Small intestine (tissue), 7 donors: ENCODE results near the gene KCNQ5. TPM values are rescaled to one million over a fixed set of nuclear protein-coding genes. Genes with fewer than 3 reads are reported as not detected.

ENCODE experiments used
- DNase-seq, 2 donors: peaks; one replicate each; pipeline versions ENCODE4 v3.0.0 to v3.0.0-alpha.2; 2013
- FAIRE-seq: peaks from 2 replicates; lab custom pipeline; 2012; peaks lifted over from hg19 to GRCh38; lab: Jason Lieb, UNC
- H3K27ac ChIP-seq, 3 donors: one replicate each; pipeline ENCODE4 v1.5.1; 2013; ENCODE audit warnings: low read length in 2 of 3, mild to moderate bottlenecking in 2 of 3, control low read depth in 1 of 3, inconsistent platforms in 1 of 3, low read depth in 1 of 3, moderate library complexity in 1 of 3
- H3K27me3 ChIP-seq, 3 donors: one replicate each; pipeline ENCODE4 v1.6.1; 2013; ENCODE audit warnings: low read length in 3 of 3, inconsistent platforms in 1 of 3; ENCODE audit not compliant: control insufficient read depth in 3 of 3, insufficient read depth in 3 of 3
- H3K36me3 ChIP-seq, 3 donors: one replicate each; pipeline ENCODE4 v1.6.1; 2013; ENCODE audit warnings: low read length in 3 of 3, inconsistent platforms in 1 of 3, low read depth in 1 of 3, mild to moderate bottlenecking in 1 of 3, moderate library complexity in 1 of 3; ENCODE audit not compliant: control insufficient read depth in 3 of 3, insufficient read depth in 2 of 3
- H3K4me1 ChIP-seq, 3 donors: one replicate each; pipeline ENCODE4 v1.6.1; 2013; ENCODE audit warnings: low read length in 2 of 3, inconsistent platforms in 1 of 3, low read depth in 1 of 3, mild to moderate bottlenecking in 1 of 3, moderate library complexity in 1 of 3; ENCODE audit not compliant: control insufficient read depth in 3 of 3, insufficient read depth in 2 of 3
- H3K4me3 ChIP-seq, 3 donors: one replicate each; pipeline ENCODE4 v1.5.1; 2013; ENCODE audit warnings: low read length in 3 of 3, control low read depth in 1 of 3, inconsistent platforms in 1 of 3, low read depth in 1 of 3, mild to moderate bottlenecking in 1 of 3, moderate library complexity in 1 of 3
- H3K9me3 ChIP-seq, 2 donors: one replicate each; pipeline ENCODE4 v1.6.1; 2013; ENCODE audit warnings: low read depth in 1 of 2, low read length in 1 of 2; ENCODE audit not compliant: control insufficient read depth in 2 of 2, insufficient read depth in 1 of 2
- WGBS, 3 donors: extraction: QIAGEN DNeasy Blood & Tissue Kit; methylation state at CpG; one replicate each; pipeline ENCODE4 v1.1.7; 2013; 5-methylcytosine and 5-hydroxymethylcytosine counted together
- polyA plus RNA-seq, 4 donors: library from polyadenylated mRNA; stranded (reverse) in 3 of 4; unstranded in 1 of 4; fragments of 200-250 nt in 3 of 4; fragments of 120-200 nt in 1 of 4; gene quantifications; one replicate each; pipeline versions ENCODE4 v1.2.1 to v1.2.3, GENCODE V29; 2013
- donor health status: healthy with polysubstance abuse.
- donor health status: control.
- donor health status: control.
- donor health status: Bipolar disorder and iron deficiency.
- donor health status: healthy.

KCNQ5 gene
- polyA plus RNA-seq, 4 donors, result 0.27 to 0.92 TPM; not detected in 2

DNA sequence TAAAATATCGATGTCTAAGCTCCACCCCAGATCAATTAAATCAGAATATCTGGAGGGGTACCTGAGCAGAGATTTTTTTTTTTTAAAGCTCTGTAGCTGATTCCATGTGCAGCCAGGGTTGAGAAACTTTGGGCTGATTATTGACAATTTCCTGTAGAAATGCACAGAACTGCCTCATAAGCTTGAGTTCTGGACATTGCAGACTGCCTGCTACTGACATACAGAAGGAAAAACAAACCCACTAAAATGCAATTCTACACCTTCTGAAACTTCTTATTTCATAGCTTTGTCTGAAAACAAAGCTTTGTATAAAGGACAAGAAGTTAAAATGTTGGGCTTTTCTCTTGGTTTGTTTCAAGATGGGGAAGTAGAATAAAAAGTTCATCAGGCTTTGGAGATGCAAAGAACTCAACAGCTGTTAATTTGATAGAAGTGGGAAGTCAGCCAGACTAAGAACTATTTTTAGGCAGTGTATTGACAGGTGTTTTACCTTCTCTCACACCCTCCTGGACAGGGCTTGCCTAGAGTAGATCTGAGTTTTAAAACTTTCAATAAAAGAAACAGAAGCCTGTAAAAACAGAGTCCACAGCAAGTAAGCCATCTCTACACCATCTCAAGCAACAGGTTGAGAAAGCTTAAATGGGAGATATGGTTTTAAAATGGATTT lies 147.7 kb downstream of the KCNQ5 start:
- Histone ChIP-seq H3K27ac (no peak overlapping the region), H3K27me3 (no peaks in the 10 kb centered on the region), H3K36me3 (no peaks in the 10 kb centered on the region), H3K4me3 (no peak overlapping the region), H3K4me1 (no peaks in the 10 kb centered on the region), H3K9me3 (no peaks in the 10 kb centered on the region)
- DNase-seq, result no peak
- WGBS, 3 donors, result 67 to 87% (median 71%) methylated on average over 1 of the region's 1 CpG
- no peak for FAIRE-seq

DNA sequence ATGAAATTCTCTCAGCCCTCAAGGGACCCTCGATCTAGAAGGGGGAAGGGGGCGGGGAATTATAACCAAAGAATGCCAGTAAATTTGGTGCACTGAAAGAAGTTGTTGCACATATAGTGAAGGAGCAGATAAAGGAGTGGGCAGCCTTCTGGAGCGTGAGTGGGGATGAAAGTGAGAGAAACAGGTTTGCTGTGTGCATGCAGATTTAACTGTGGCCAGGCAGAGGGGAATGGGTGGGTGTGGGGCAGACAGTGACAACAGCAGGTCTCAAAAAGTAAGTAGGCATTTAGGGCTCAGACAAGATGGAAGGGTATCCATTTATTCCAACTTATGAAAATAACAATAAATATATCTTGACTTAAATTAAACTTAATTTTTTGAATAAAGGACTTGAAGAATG lies 149.1 kb downstream of the KCNQ5 start:
- Histone ChIP-seq H3K27ac (no peak overlapping the region), H3K4me3 (no peak overlapping the region), H3K27me3 (no peaks in the 10 kb centered on the region), H3K4me1 (no peaks in the 10 kb centered on the region), H3K36me3 (no peaks in the 10 kb centered on the region), H3K9me3 (no peaks in the 10 kb centered on the region)
- FAIRE-seq, result no peak
- no peak for DNase-seq
- 68 to 79% (median 76%) methylated on average over 3 of the region's 3 CpGs for WGBS, 3 donors

GRCh38 chr6:72776456-72776855 lies 154.6 kb downstream of the KCNQ5 start:
- Histone ChIP-seq H3K36me3 (no peaks in the 10 kb centered on the region), H3K4me1 (no peaks in the 10 kb centered on the region), H3K9me3 (no peaks in the 10 kb centered on the region), H3K4me3 (no peak overlapping the region), H3K27ac (no peak overlapping the region), H3K27me3 (no peaks in the 10 kb centered on the region)
- FAIRE-seq (no peak), DNase-seq (no peak)
- 47 to 87% (median 72%) methylated on average over 1 of the region's 1 CpG for WGBS, 3 donors

DNA sequence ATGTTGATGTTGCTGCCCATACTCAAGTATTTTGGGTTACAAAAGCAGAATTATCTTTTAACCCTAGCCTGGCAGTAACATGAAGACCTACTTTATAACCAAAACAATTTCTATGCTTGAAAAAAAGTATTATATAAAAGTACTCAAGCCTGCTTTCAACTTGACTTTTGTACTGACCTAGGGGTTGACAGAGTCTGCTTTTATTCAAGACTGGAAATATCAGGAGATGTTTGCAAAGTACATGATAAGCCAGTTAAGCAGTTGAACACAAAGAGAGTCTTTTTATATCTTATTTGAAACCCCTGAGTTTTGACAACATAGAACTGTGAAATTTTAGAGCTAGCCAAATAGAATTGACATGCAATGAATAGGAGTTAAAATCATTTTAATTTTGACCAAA lies 159.8 kb downstream of the KCNQ5 start:
- H3K36me3 ChIP-seq, result no peaks in the 10 kb centered on the region
- no peak overlapping the region for H3K4me3 ChIP-seq
- H3K27me3 ChIP-seq, result no peaks in the 10 kb centered on the region
- H3K4me1 ChIP-seq, result no peaks in the 10 kb centered on the region
- H3K27ac ChIP-seq, result no peak overlapping the region
- FAIRE-seq (no peak), DNase-seq (no peak)
- no peaks in the 10 kb centered on the region for H3K9me3 ChIP-seq

GRCh38 chr6:72783035-72783434 lies 161.2 kb downstream of the KCNQ5 start:
- no peaks in the 10 kb centered on the region for H3K4me1 ChIP-seq
- FAIRE-seq, result no peak
- 78 to 86% (median 86%) methylated on average over 2 of the region's 2 CpGs for WGBS, 3 donors

GRCh38 chr6:72783666-72784065 lies 161.8 kb downstream of the KCNQ5 start:
- Histone ChIP-seq H3K27ac (no peak overlapping the region), H3K27me3 (no peaks in the 10 kb centered on the region), H3K4me3 (no peak overlapping the region), H3K4me1 (no peaks in the 10 kb centered on the region), H3K36me3 (no peaks in the 10 kb centered on the region), H3K9me3 (no peaks in the 10 kb centered on the region)
- DNase-seq, result no peak
- WGBS, 3 donors, result 52 to 73% (median 65%) methylated on average over 1 of the region's 1 CpG
- no peak for FAIRE-seq

More at GRCh38 chr6:72783035-72783434, 161.2 kb downstream of the KCNQ5 start:
- no peaks in the 10 kb centered on the region for H3K36me3 ChIP-seq
- no peak overlapping the region for H3K4me3 ChIP-seq
- H3K27me3 ChIP-seq, result no peaks in the 10 kb centered on the region
- H3K27ac ChIP-seq, result no peak overlapping the region
- DNase-seq, result no peak
- no peaks in the 10 kb centered on the region for H3K9me3 ChIP-seq

DNA sequence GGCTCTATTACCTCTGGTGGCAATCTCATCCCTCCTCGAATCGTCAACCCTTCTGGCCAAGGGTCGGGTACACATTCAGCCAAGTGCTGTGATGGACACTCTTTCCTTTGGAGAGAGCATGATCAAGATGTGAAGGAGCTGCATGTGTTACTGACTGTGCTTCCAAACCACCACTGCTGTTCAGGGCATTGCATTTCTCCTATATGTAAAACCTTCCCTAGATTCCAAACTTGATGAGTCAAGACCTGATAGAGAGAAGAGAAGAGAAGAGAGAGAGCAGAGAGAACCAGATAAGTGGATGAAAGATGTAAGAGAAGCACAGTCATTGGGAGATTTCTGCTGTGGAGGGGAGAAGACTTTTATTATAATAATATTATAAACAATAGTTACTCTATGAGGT lies 162.2 kb downstream of the KCNQ5 start:
- Histone ChIP-seq H3K27me3 (no peaks in the 10 kb centered on the region), H3K9me3 (no peaks in the 10 kb centered on the region), H3K4me3 (no peak overlapping the region), H3K36me3 (no peaks in the 10 kb centered on the region), H3K27ac (no peak overlapping the region), H3K4me1 (no peaks in the 10 kb centered on the region)
- DNase-seq (no peak), FAIRE-seq (no peak)
- 86 to 93% (median 93%) methylated on average over 3 of the region's 3 CpGs for WGBS, 3 donors

GRCh38 chr6:72784581-72784980 lies 162.7 kb downstream of the KCNQ5 start:
- 65 to 72% (median 68%) methylated on average over 3 of the region's 3 CpGs for WGBS, 3 donors
- Histone ChIP-seq H3K9me3 (no peaks in the 10 kb centered on the region), H3K27me3 (no peaks in the 10 kb centered on the region), H3K36me3 (no peaks in the 10 kb centered on the region), H3K4me1 (no peaks in the 10 kb centered on the region), H3K27ac (no peak overlapping the region), H3K4me3 (no peak overlapping the region)
- FAIRE-seq (no peak), DNase-seq (no peak)
